ENCODE results near the gene SNCAIP. TPM values are rescaled to one million over a fixed set of nuclear protein-coding genes. Genes with fewer than 3 reads are reported as not detected.

SNCAIP gene
- total and polyA plus RNA-seq, 9 of the 15 experiments (the other 6 are each of a cell fraction or from before 2014, with no cell fraction given): 0.04 TPM; not detected in 8

DNA sequence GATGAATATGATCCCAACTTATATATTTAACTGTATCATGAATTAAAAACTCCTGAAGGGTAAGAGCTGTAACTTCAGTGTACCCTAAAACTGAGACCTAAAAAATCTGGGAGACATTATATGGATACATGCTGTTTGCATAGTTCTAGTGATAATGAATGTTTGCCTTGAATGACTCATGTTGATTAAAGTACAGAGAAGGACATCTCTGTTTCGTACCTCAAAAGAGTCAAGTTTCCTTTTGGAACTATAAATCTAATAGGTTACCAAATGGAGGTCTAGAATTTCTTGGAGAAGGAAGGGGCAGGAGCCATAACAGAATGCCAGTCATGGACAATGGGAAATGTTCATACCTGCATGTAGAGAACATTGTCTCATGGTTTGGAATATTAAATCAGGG is 168.1 kb downstream of the SNCAIP start:
- H3K9me1 ChIP-seq (ENCODE audit: control insufficient read depth, insufficient read depth, low read length): no peaks in the 10 kb centered on the region
- ChIA-PET POLR2A (no interaction called here), CTCF (ENCODE audit: low intra/inter-chr PET ratio) (no interaction called here)
- WGBS (ENCODE audit: insufficient coverage, low coverage, missing lambda C conversion rate): 0% methylated on average over 1 of the region's 1 CpG
- ATAC-seq (no peak), FAIRE-seq (no peak), DNase-seq (ENCODE audit: extremely low read depth in 1 of 4, low spot score in 3 of 4) (no peak)
- TF ChIP-seq PHF21A (IDR thresholded peaks at IDR 0.05; ENCODE audit: borderline replicate concordance, low read depth) (no peak), HOXB6 (CRISPR knock-in tag; IDR thresholded peaks at IDR 0.05; ENCODE audit: borderline replicate concordance) (no peak), MXI1 (IDR thresholded peaks at IDR 0.05; ENCODE audit: low read depth, low read length) (no peak), ZNF184 (CRISPR knock-in tag; IDR thresholded peaks at IDR 0.05) (no peak)
- H3K4me3 ChIP-seq: no peak overlapping the region
- no peaks in the 10 kb centered on the region for H3K27me3 ChIP-seq (ENCODE audit: control insufficient read depth in 2 of 2, insufficient read depth in 2 of 2, low read length in 2 of 2)
- no peaks in the 10 kb centered on the region for H3K9me3 ChIP-seq (replicated peaks; ENCODE audit: control insufficient read depth, insufficient read depth, low read depth, low read length)
- no peak overlapping the region for H2AFZ ChIP-seq (ENCODE audit: low read depth, low read length)
- no TSS peak for BruUV-seq (replicated peaks)
- H3K27ac ChIP-seq (ENCODE audit: extremely low read depth, low read depth, low read length): no peak overlapping the region
- intact Hi-C loops (cut with micrococcal nuclease): no loop called here
- in situ Hi-C loops (cut with MboI): no loop called here
- no peak overlapping the region for H3K9ac ChIP-seq (ENCODE audit: insufficient read depth in 1 of 2, low read depth in 2 of 2, low read length in 2 of 2)
- H3K4me2 ChIP-seq (ENCODE audit: insufficient read depth, low read length): no peak overlapping the region
- H3K4me1 ChIP-seq (replicated peaks in 1 of 2; ENCODE audit: control insufficient read depth in 2 of 2, insufficient read depth in 2 of 2, low read length in 2 of 2): no peaks in the 10 kb centered on the region
- no peaks in the 10 kb centered on the region for H3K79me2 ChIP-seq (ENCODE audit: control insufficient read depth, insufficient read depth, low read length)
- H3K36me3 ChIP-seq (ENCODE audit: control insufficient read depth, insufficient read depth, low read length): no peaks in the 10 kb centered on the region
- H4K20me1 ChIP-seq (replicated peaks; ENCODE audit: control insufficient read depth, insufficient read depth, low read length): no peaks in the 10 kb centered on the region

- intact Hi-C loops (cut with micrococcal nuclease): no loop called here
- Histone ChIP-seq H3K9me3 (replicated peaks; ENCODE audit: control insufficient read depth, insufficient read depth, low read depth, low read length) (no peaks in the 10 kb centered on the region), H3K4me3 (no peak overlapping the region), H2AFZ (ENCODE audit: low read depth, low read length) (no peak overlapping the region), H3K27me3 (ENCODE audit: control insufficient read depth in 2 of 2, insufficient read depth in 2 of 2, low read length in 2 of 2) (no peaks in the 10 kb centered on the region), H3K4me2 (ENCODE audit: insufficient read depth, low read length) (no peak overlapping the region), H3K9ac (ENCODE audit: insufficient read depth in 1 of 2, low read depth in 2 of 2, low read length in 2 of 2) (no peak overlapping the region), H4K20me1 (replicated peaks; ENCODE audit: control insufficient read depth, insufficient read depth, low read length) (no peaks in the 10 kb centered on the region), H3K27ac (ENCODE audit: extremely low read depth, low read depth, low read length) (no peak overlapping the region), H3K79me2 (ENCODE audit: control insufficient read depth, insufficient read depth, low read length) (no peaks in the 10 kb centered on the region), H3K9me1 (ENCODE audit: control insufficient read depth, insufficient read depth, low read length) (no peaks in the 10 kb centered on the region), H3K36me3 (ENCODE audit: control insufficient read depth, insufficient read depth, low read length) (no peaks in the 10 kb centered on the region), H3K4me1 (replicated peaks in 1 of 2; ENCODE audit: control insufficient read depth in 2 of 2, insufficient read depth in 2 of 2, low read length in 2 of 2) (no peaks in the 10 kb centered on the region)
- in situ Hi-C loops (cut with MboI): no loop called here
- 15% methylated on average over 3 of the region's 3 CpGs for WGBS (ENCODE audit: insufficient coverage, low coverage, missing lambda C conversion rate)
- no peak for ATAC-seq
- CTCF ChIA-PET (ENCODE audit: low intra/inter-chr PET ratio): no interaction called here
- no TSS peak for BruUV-seq (replicated peaks)
- POLR2A ChIA-PET: no interaction called here
- no peak for DNase-seq (ENCODE audit: extremely low read depth in 1 of 4, low spot score in 3 of 4)
- TF ChIP-seq RNF2 (IDR thresholded peaks at IDR 0.05) (no peak), NKRF (IDR thresholded peaks at IDR 0.05; ENCODE audit: borderline replicate concordance) (no peak), CREB1 (IDR thresholded peaks at IDR 0.05) (no peak), CREB1 (CRISPR knock-in tag; IDR thresholded peaks at IDR 0.05) (no peak), ZNF263 (CRISPR knock-in tag; IDR thresholded peaks at IDR 0.05; ENCODE audit: borderline replicate concordance) (no peak), SAFB2 (IDR thresholded peaks at IDR 0.05; ENCODE audit: borderline replicate concordance, low read depth, low read length, severe bottlenecking) (no peak), NCOA2 (IDR thresholded peaks at IDR 0.05; ENCODE audit: partially characterized antibody in 2 of 2) (no peak), NCOA6 (IDR thresholded peaks at IDR 0.05) (no peak), ZFPM2 (CRISPR knock-in tag; IDR thresholded peaks at IDR 0.05) (no peak), NR4A1 (CRISPR knock-in tag; IDR thresholded peaks at IDR 0.05) (no peak), NR4A1 (tag; IDR thresholded peaks at IDR 0.05) (no peak), ARID1B (IDR thresholded peaks at IDR 0.05) (no peak)
- no peak for FAIRE-seq
Observed at GRCh38 chr5:122484103-122484502, 172.1 kb downstream of the SNCAIP start.
